CD4-positive, alpha-beta T cell treated with Interleukin-4 for 1 hour (primary cell): ENCODE results near the gene EFL1.

Source experiments
- DNase-seq, 2 donors: peaks; one replicate each; pipeline ENCODE4 v3.0.0-alpha.2; 2020 to 2022

EFL1 gene

DNA sequence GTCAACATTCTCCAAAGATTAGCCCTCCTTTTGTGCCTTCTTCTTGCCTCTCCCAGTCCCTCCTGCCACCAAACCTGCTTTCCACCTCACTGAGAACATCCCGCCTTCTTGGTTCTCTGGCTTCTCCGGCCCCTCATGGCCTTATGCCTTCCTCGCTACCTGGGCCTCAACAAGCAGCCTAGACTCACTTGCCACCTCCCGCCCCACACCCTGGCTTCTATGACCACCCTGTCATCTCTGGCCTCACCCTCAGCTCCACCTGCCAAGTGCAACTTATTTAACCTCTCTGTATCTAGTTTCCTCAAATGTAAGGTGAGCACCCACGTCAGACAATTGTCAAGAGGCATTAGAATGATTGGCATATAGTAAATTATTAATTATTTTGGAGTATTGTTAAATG is 147.9 kb downstream of the EFL1 start:
- DNase-seq, result no peak

DNA sequence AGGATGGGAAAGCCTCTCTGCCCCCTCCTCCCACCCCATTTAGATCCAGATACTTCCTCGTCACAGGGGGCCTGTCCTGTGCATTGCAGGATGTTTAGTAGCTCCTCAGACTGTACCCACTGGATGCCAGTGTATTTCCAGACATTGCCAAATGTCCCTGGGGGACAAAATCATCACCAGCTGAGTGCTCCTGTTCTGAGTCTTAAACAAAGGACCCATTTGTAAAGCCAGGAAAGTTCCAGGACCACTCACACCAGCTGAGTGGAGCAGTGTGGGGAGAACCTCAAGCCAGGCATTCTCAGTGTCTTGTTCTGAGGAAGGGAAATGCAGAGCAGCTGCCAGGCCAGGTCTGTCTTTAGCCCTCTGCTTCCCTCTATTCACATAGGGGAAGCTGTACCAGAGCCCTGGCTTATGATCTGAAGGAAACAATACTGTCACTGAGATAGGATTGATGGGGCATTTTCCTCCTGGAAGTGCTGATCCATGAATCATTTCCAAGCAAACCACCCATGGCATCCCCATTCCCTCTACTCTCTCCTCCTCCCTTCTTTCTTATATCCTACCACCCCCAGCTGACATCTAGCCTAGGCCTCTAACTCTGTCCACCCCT is 149.3 kb downstream of the EFL1 start:
- no peak for DNase-seq

DNA sequence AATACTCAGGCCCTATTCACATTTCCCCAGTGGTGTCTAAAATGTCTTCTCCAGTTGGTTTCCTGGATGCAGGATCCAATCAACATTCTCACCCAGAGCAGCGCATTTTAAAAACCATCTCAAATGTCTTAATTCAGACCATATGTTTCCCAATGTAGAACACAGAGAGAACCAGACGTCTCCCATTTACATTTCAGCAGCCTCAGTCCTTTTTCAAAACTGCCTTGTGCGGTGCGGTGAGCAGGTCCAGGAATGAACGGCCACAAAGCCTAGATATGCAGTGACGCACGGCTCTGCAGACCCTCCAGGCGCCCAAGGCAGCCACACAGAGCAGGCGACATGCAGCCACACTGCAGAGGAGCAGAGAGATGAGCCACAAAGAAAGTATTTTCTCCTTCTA is 150.6 kb downstream of the EFL1 start:
- no peak for DNase-seq

DNA sequence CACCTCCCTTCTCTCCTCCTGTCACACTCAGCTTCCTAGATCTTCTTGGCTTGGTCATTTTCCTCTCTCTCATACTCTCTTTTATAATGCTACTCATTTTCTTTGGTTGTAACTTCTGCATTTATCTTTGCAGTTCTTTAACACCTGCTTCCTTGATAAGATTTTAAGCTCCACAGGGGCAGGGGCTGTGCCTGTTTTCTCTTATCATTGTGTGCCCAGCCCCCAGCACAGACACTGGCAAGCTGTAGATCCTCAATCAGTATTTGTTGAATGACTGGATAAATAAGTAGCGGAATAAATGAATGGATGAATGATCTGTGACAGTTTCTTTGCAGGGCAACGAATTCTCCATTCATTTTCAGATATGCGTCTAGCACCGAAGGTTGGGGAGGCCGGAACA is 152.4 kb downstream of the EFL1 start:
- DNase-seq, result no peak

DNA sequence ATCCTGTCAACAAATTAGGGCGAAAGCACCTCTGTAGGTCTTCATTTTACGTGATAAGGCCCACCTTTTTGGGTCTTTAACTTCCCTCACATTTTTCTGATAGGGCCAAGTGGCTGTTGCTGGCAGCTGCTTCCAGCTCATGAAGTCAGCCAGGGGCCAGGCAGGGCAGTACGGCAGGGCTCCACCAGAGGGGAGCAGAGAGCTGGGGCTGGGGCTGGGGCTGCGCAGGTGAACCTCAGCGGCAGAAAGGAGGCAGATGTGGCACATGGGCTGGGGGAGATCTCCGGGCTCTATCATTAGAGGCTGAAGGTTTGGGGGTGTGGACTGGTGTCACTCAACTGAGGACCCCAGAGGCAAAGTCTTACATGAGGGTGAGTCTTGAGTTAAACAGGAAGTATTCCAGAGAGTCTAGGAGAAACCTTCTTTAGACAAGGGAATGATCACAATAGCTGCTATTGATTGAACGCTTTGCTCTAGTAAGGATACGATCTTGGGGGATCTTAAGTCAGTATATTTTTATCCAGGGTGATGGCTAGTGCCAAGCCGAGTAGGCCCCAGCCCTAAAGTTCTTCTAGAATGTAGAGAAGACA is 153.9 kb downstream of the EFL1 start:
- DNase-seq, result peak; percentile 50 to 51

DNA sequence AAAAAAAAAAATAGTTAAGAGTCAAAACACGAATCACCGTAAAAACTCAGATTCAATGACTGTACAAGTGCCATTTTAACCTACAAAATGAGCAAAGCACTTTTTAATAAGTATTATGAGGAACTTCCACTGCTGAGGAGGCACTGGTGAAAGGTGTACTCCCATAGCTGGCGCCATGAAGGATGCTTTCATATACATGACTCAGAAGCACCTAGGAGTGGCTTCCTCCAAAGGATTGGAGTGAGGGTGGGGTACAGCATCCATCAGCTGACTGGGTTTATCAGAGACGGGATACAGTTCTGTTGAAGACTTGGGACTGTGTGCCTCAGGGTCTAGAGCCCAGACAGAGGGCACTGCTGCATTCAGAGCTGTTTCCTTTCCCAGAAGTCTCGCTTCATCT is 155.9 kb downstream of the EFL1 start:
- no peak for DNase-seq

DNA sequence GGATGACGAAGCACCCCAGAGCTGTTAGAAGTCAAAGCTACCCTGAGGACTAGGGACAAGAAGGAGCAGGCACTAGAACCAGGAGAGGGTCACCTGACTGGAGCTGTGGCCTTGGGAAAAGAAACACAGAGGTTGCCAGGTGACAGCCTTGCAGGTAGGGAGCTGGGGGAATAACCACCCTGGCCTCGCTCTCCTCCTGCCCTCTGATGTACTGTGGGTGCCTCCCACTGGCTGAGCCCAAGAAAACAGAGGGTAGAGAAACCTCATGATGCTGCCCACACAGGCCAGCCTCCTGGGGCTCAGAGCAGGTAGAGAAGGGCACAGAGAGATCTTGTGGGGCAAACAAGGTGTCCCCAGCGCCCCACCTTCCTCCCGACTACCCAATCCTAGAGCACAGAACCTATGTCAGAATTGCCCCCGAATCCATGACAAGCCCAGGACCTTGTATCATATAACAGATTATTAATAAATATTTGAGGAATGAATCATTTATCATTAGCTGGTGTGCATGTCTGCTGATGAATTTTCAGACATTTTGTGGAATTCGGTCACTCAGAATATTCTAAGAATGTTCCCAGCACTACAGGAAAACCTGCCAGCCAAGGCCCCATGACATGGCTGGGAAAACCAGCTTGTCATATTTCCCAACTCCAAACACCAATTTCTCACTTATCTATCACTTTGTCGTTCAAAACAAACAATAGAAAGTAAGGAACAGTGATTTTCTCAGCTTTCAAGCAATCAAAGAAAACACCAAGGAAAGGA is 156.9 kb downstream of the EFL1 start:
- no peak for DNase-seq

DNA sequence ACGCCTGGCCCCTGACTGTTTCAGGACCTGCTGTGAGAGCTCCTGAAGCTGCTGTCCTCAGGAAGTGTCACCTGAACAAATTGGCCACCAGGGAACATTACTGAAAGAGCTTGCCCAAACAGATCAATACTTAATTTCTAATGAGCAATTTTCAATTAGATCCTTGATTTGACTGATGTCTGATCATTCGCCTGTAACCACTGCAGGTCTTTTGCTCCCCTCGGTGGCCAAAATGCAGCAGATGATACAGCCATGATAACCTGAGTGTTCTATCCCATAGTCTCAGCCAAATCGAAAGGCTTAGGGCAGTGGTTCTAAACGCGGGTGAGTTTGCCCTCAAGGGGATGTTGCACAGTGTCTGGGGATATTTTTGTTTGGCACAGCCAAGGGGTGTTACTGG is 159.1 kb downstream of the EFL1 start:
- no peak for DNase-seq

DNA sequence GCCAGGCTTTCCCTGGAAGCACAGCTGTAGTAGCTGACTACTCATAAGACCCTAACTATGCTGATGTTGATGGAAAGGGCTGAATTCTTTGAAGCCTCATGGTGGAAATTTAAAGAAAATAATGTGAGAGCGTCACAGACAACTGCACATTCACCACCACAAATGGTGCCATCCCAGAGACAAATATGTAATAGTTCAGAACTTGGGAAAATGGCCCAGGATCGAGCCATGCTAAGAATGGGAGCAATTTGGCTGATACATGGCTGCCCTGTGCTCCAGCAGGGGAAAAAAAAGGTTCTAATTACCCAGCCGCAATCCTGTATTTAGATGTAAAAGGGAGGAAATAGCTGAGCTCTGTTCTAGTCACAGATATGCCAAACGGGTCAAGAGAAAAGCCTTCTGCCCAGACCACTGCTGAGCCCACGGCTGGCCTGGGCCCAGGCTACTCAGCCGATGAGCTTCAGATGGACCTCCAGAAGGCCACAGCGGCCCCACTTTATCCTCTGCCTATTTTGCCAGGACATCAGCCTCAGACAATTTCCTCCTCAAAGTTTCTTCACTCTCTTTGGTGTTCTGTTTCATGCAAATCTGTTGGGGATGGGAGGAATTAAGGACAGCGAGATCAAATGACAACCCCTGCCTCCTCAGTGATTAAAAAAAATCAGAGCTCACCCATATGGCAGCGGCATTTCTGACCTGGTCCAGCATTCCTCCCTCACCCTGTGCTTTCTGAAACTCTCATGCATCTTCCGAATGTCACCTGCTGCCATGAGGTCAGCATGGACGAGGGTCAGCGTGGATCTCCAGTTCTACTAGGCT is 162.2 kb downstream of the EFL1 start:
- no peak for DNase-seq

DNA sequence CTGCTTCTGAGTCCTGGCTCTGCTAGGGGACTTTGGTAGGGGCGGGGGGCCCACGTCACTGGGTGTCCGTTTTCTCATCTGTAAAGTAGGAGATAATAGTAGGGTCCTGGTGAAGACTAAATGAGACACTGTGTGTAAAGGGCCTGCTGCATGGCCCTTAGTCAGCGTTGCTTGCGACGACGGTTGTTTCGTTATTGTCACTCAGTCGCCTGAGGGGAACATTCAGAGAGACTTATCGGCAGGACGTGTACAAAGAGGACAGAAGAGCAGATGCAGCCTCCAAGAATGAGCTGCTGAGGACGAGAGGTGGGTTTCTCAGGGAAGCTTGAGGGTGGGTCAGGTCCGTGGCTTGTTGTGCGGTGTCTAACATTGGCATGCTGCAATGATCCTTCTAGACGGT is 163.9 kb downstream of the EFL1 start:
- DNase-seq, result no peak

DNA sequence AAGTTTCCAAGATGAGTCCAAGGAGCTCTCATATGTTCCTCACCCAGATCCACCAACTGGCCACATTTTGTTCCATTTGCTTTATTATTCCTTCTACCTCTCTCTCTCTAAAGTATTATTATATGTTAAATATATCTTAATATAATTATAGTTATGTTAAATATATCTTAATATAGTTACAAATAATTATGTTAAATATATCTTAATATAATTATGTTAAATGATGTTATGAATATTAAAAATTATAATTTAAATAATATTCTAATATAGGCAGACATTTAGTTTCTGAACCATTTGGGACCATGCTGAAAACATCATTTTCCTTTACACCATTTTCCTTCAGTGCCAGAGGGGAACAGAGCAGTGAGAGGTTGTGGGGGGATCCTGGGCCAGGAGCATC is 166.7 kb downstream of the EFL1 start:
- DNase-seq, result no peak

DNA sequence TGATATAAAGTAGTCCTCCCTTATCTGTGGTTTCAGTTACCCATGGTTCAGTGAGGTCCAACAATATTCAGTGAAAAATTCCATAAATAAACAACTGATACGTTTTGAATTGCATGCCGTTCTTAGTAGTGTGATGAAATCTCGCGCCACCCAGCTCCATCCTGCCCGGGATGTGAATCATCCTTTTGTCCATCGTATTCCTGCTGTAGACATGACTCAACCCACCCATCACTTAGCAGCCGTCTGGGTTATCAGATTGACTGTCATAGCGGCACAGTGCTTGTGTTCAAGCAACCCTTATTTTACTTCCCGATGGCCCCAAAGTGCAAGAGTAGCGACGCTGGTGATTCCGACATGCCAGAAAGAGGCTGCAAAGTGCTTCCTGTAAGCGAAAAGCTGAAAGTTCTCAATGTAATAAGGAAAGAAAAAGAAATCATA is 168.7 kb downstream of the EFL1 start:
- DNase-seq, result no peak

DNA sequence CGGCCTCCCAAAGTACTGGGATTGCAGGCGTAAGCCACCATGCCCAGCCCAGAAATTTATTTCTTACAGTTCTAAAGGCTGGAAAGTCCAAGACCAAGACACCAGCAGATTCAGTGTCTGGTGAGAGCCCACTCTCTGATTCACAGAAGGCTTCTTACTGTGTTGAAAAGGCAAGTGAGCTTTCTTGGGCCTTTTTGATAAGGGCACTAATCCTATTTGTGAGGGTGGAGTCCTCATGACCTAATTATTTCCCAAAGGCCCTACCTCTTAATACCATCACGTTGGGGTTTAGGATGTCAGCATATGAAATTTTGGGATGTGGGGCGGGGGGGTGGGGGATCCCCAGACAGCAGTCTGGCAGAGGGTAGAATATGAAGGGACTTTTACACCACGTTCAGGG is 169.2 kb downstream of the EFL1 start:
- DNase-seq, result no peak

DNA sequence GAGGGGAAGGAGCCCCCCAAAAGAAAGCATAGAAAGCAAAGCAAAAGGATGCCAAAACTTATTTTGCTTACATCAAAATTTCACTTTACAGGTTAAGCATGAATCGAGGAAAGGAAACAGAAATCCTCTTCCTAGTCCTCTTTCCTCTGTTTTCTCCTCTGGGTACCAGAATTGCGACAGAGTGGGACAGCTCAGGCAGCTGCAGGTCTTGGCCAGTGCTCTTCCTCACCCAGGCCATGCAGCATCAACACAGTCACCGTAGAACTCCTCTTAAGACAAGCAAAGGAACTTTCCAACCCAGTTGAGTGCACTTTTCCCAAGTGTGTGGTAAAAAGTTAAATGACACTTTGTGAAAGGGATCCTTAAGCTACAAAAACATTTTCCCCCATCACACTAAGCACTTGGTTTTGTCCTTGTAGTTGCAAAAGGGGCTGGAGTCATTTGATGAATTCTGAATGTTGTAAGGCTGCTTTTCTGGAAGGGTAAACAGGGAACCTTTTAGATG is 170.8 kb downstream of the EFL1 start:
- no peak for DNase-seq

DNA sequence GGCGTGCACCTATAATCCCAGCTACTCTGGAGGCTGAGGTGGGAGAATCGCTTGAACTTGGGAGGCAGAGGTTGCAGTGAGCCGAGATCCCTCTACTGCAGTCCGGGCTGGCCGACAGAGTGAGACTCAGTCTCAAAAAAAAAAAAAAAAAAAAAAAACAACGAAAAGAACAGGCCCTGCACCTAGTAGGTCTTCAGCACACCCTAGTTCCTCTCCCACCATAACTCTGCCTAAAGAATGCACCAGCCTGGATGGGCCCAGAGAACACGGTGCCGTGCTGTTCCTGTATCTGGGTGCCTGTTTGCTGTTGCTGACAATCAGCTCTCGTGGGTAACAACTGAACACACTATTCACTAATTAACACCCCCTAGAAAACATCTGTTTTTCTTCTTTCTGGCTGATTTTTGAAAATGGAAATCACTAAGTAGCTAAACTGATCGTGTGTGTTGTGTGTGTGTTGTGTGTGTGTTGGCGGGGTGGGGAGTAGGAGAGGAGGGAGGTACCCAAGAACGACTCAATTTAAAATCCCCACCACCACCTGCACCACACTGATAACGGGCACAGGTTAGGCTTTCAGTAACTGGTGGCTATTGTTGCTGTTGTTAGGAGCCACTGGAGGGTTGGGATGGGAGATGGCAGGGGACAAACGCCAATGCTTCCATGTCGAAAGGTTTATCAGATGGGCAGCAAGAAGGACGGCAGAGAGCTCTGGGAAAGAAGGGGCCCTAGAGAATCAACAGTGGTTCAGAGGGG is 176.1 kb downstream of the EFL1 start:
- no peak for DNase-seq

DNA sequence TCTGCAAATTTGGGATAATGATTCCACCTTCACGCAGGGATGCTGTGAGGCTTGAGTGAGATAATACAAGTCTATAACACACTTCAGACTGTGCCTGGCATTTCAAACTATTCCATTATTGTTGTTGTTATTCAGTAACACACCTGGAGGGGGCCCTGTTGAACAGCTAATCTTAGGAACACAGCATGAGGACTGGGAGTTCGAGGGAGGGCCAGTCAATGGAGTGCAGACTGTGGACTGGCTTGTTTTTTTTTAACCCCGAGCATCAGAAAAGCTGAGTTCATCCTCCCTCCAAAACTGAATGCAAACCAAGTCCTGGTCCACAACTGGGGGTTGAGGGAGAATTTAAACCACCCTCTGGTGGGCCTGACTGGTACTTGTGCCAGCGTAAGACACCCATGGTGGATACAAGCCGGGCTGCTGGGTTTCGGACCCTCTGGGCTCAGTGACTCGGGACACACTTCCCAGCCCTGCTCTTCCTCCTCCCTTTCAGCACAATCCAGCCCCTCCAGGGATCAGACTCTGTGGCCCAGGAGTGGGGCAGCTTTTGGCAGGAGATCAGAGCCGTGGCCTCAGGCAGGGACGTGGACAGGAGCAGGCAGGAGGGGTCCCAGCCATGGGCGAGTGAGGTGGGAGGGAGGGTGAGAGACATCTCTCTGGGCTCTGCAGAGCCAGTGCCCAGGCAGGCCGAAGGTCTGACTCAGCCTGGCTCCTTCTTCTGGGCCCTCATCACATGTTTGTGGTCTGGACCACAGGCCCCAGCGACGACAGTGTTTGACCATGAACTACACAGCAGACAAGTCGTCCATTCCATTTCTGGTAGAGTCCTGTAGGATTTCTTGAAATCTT is 180.4 kb downstream of the EFL1 start:
- DNase-seq, result no peak

DNA sequence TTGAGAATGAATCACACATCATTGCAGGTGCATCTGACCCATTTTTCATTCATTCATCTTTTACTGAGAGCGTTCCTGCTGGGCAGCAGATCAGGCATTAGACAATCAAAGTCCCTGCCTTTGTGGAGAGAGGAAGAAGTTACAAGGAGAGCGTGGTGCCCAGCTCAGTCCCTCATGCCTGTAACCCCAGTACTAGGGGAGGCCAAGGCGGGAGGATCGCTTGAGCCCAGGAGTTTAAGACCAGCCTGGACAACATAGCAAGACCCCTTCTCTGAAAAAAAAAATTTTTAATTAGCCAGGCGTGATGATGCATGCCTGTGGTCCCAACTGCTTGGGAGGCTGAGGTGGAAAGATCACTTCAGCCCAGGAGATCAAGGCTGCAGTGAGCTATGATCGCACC is 181.8 kb downstream of the EFL1 start:
- DNase-seq, result no peak
